Activated CD8-positive, alpha-beta memory T cell treated with anti-CD3 and anti-CD28 coated beads for 48 hours (primary cell): ENCODE measurements around the gene TRAPPC3L.
A peak's percentile ranks its signal among the peaks of the same experiment; 100 is the strongest.

ENCODE experiments used
- DNase-seq, 3 experiments: peaks; one replicate each; pipeline ENCODE4 v3.0.0-alpha.2; 2020; ENCODE audit warnings: low read depth in 2 of 3, low spot score in 2 of 3

Gene TRAPPC3L

GRCh38 chr6:116545651-116546050 lies at the start of gene TRAPPC3L:
TSS of gene TRAPPC3L (minus strand) at chr6:116545684. CDS start at chr6:116545514, 170 bp downstream.
- no peak for DNase-seq

DNA sequence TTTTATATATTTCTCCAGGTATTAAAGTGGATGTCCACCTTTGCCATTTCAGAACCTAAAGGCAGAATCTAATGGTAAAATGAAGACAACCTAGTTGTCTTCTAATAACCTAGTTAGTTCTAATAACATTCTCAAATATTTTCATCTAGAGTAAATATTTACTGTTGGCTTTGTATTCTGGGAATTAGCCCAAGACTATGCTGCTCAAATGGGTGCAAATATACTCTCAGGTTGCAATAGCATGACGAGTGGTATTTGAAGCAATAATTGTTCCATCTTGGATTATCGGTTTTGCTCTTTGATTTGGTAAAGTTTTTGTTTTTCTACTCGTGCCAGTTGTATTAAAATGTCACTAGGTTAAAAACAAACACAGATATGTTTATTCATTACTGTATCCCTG lies 49.8 kb upstream of the TRAPPC3L start:
- no peak for DNase-seq

DNA sequence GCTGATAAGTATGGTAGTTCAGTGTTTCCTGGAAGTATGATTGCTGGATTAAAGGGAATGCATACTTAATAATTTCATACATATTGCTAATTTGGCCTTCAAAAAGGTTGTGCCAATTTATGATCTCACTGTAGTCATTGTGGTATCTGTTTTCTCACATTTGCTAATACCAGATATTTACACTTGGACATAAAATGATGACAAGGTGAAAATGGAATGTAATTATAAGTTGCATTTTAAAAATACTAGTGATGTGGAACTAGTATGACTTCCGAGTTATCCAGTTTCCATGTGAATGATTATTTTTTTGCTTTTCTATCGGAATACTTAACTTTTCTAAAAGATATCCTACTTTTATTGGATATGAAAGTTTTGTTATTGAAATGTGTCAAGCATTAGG lies 41.3 kb upstream of the TRAPPC3L start:
- DNase-seq = no peak

DNA sequence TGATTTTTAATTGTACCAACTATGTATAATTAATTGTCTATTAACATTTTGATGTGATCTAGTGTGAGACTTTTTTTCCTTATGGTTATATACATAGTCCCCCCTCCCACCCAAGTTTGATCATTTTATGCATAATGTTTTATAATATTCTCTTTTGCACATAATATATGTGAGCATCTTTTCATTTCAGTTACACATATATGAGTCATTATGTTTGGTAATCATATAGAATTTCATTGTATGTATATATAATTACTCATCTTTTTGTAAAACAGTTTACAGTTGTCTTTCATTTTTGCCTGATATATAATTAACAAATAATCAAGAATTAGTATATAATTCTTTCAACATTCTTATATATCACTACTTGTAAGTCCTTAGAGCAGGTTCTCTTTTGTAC lies 40.8 kb upstream of the TRAPPC3L start:
- DNase-seq = no peak

DNA sequence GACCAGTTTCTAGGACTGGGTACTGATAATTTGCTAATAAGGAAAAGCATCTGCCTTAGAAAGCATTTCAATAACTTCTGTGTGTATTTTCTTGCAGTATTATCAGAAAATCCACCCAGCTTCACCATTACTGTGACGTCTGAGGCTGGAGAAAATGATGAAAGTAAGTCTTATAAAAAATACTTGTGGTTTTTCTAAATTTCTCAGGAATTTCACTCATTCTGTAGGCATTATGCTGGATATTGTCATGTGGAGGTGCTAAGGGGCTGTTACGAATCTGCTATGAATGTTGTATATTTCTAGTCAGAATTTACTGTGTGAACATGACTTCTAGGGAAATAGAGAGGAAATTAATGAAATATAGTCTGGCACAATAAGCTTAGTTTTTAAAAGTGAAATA lies 34.7 kb upstream of the TRAPPC3L start:
- no peak for DNase-seq

- DNase-seq = no peak
Measured at GRCh38 chr6:116579143-116579542, 33.7 kb upstream of the TRAPPC3L start.

DNA sequence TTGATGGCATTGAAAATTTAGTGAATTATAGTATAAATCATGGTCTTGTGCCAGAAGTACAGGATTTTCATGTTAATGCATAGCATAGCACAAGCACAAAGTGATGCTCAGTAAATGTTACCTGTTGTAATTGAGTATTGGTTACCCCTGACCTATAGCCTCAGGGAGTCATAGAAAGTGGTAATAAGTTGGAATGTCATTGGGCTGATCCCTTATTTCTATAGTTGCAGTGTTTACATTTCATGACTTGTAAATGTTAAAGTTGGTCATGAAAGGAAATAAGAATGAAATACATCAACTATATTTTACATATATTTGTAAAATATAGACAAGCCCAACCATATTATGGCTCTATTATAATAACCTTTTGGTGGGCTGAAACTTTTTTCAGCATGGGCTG lies 32.9 kb upstream of the TRAPPC3L start:
- no peak for DNase-seq

- no peak for DNase-seq
Measured at GRCh38 chr6:116577486-116577885, 32.0 kb upstream of the TRAPPC3L start.

GRCh38 chr6:116575227-116575626 lies 29.7 kb upstream of the TRAPPC3L start:
- DNase-seq = no peak

- DNase-seq = no peak
Measured at GRCh38 chr6:116572162-116572561, 26.7 kb upstream of the TRAPPC3L start.

DNA sequence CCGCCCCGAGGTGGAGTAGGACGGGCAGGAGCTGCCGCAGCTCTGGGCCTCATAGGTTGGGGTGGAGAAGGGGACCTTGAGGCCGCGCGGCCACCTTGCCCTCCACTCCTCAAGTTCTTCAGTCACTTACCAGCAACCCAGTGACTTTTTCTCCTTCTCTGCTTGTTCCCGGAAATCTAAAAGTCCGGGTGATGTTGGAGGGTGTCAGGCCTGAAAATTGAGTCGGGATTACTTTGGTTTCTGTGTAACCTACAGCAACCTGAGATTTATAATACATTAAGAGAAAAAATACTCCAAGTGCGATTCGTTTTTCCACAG lies 26.2 kb upstream of the TRAPPC3L start:
- DNase-seq = no peak

GRCh38 chr6:116570856-116571682 lies 25.6 kb upstream of the TRAPPC3L start, which contains the start of gene RWDD1:
TSS of gene RWDD1 (plus strand) at chr6:116571504. CDS start at chr6:116571583, 79 bp downstream.
- peak; percentile 85 to 94 (median 91) for DNase-seq

- DNase-seq = no peak
Measured at GRCh38 chr6:116568821-116569755, 23.6 kb upstream of the TRAPPC3L start.

DNA sequence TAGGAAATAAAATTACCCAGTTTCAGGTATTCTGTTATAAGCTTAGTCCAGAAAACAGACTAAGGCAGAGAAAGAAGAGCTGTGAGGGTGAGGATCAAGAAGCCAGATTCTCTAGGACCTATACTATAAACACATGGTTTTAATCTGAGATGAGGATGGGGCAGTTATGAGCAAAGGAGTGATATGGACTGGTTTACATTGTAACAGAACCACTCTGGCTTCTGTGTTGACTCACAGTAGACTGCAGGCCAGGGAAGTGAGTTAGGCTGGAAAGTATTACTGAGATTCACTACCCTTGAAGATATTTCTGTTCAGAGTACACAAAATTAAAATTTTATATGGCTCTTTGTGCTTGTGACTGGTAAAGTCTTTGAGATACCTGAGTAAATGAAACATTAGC lies 22.6 kb upstream of the TRAPPC3L start:
- no peak for DNase-seq

DNA sequence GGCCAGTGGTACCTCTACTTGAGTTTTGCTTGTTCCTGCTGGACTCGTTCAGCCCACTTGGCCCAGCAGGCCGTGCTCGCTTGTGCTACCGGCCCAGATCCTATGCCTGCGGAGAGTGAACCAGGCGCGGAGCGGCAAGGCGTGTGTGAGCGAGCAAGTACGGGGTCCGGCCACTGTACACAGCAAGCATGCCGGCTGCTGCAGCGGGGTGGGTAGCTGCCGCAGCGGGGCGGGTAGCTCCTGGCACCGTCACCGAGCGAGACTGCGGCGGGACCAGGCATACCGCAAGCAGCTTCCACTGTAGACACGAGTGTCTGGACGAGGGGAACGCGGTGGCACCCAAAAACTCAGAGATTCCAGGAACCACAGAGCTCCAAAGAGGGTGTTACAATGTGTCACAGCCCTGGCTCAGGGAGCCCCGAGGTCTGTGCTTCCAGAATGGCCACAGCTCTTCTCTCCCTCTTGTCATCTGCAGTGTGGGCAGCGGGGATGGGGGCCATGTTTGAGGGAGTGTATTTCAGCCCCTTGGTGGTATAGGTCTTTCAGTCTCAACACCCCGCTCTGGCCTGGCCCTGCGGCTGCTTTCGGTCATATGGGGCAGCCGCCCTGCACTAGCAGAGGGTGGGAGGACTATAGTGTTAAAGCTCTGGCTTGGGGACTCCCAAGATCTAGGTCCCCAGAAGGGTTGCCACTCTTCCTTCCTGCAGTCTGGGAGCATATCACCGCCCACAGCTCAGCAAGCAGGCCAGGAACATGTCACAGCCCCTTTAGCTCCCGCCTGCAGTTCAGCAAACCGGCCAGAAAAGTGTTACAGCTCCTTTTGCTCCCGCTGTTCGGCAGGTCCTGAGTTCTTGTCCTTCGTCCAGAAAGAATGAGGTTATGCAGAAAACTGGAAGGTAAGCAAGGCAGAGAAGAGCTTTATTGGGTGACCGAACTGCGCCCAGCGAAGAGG lies 19.7 kb upstream of the TRAPPC3L start:
- DNase-seq = no peak

- DNase-seq = no peak
Measured at GRCh38 chr6:116564311-116564710, 18.8 kb upstream of the TRAPPC3L start.

GRCh38 chr6:116563830-116564229 lies 18.3 kb upstream of the TRAPPC3L start:
- DNase-seq = no peak

DNA sequence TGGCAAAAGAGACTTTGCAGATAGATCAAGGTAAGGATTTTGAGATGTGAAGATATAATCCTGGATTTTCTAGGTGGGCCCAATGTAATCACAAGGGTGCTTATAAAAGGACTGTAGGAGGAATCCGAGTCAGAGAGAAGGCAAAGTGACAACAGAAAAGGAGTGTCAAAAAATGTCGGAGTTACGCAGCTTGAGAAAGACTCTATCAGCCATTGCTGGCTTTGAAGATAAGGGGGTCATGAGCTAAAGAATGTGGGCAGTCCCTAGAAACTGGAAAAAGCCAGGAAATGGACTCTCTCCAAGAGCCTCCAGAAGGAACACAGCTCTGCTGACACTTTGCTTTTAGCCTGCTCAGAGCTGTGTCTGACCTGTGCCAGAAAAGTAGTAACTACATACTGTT lies 17.1 kb upstream of the TRAPPC3L start:
- no peak for DNase-seq

GRCh38 chr6:116562019-116562403 lies 16.5 kb upstream of the TRAPPC3L start:
- no peak for DNase-seq

DNA sequence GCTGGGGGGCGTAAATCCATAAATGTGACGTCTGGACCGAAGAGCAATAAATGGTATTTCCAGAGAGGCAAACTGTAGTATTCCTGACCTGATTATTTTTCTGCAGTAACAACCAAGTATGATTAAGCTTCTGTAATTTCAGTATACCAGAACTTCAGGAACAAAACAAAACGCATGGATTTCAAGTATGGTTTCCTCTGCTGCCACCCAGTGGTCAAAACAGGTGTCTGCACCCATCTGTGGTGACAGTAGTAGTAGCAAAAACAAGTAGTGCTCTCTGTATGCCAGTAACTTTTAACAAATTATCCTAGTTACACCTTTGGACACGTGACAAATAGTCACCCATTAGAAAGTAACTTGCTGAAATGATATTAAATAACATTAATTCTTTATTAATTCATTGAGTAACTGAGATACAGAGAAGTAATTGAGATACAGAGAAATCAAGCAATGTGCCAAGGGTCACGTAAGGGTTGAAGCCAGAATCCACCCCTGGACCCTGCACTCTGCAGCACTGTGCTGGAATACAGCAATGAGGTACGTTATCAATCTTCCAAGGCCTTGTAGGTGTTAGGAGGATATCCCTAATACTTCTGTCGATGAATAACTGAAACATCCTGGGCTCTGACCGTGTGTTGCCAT lies 16.0 kb upstream of the TRAPPC3L start:
- DNase-seq = no peak

- no peak for DNase-seq
Measured at GRCh38 chr6:116560130-116560529, 14.6 kb upstream of the TRAPPC3L start.
